Stimulated activated CD4-positive, alpha-beta T cell treated with anti-CD3 and anti-CD28 coated beads, Interleukin-4, amount 100 ng/mL, for 4 hours (primary cell): Measurements from ENCODE around the gene HES3.

Experiments used
- DNase-seq, 2 experiments: peaks; one replicate each; pipeline ENCODE4 v3.0.0-alpha.2; 2020

Gene HES3

DNA sequence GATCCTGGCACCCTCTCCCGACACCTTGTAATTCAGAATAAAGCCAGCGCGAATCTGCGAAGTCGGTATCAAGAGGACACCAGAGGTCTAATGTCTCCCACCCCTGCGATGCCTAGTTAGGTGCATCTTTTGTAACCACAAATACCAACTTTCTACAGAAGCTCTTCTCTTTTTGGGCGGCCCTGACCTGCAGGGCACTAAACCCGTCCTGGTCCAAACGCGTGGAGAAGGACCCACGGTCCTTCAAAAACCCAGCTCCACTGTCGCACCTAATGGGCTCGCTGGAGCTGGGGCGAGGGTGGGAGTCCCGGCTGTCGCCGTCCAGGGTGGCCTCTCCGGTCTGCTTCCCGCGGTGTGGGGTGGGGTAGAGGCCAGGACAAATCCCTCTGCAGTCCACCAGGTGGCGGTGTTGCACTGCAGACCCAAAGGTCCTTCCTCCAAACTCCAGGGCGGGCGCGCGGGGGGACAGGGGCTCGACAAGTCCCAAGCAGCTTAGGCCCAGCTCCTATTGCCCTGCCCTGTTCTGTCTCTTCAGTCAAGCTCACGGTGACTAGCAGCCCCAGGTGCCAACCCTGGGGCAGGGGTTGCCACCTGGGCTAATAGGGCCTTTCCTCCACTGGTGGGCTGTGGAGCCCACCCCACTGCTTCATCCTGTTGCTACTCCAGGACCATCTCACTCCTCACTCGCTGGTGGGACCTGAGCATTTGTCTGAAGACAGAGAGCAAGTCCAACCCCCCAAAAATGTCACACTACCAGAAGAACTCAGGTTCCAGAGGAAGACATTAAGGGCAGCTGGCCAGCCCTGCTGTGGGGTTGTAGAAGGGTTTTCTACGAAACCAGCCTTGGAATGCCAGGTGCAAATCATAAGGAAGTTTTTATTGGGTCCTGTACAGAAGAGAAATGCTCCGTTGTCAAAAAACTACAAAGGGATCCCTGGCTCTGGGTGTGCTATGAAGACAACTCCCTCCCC lies 2.8 kb downstream of the HES3 start:
- DNase-seq = peak; percentile 66 to 82

DNA sequence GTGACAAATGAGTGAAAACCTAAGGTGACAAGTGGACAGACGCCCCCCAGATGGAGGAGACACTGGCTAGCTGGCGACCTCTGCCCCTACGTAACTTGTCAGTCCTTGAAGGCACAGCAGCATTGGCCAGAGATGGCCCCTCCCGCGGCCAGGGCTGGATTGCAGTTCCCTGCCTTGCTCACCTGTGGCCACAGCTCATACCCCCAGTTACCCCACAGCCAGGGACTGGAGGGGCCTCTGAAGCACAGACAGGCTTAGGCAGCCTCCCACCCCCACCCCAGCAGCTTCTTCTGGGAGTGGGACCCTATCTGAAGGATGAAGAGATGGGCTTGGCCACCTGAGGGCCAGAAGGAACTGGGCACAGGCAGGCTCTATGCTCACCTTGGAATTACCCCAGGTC lies 3.7 kb downstream of the HES3 start:
- no peak for DNase-seq

DNA sequence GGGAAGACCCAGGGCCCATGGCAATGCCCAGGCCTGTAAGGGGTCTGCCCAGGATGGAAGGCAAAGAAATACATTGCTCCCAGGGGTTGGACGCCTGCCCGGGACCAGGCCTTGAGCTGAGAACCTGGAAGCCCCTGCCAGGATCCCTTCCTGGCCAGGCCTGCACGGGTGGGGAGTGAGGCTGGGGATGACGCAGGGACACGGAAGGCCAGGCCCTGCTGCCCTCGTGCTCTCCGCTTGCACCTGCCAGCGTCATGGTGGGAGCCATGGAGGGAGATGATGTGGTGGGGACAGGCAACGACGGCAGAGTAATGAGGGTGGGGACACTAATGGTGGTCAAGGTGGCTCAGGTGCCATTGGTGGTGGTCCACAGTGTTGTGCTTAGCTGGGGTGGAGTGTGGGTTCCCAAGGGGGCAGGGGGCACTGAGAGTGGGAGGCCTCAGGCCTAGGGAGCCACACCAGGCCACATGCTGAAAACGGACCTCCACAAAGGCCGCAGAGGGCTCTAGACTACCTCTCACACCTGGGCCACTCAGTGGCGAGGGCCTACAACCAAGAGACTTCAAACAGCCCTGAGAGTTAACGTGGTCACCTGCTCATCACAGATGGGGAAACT lies 4.3 kb downstream of the HES3 start:
- DNase-seq = no peak

DNA sequence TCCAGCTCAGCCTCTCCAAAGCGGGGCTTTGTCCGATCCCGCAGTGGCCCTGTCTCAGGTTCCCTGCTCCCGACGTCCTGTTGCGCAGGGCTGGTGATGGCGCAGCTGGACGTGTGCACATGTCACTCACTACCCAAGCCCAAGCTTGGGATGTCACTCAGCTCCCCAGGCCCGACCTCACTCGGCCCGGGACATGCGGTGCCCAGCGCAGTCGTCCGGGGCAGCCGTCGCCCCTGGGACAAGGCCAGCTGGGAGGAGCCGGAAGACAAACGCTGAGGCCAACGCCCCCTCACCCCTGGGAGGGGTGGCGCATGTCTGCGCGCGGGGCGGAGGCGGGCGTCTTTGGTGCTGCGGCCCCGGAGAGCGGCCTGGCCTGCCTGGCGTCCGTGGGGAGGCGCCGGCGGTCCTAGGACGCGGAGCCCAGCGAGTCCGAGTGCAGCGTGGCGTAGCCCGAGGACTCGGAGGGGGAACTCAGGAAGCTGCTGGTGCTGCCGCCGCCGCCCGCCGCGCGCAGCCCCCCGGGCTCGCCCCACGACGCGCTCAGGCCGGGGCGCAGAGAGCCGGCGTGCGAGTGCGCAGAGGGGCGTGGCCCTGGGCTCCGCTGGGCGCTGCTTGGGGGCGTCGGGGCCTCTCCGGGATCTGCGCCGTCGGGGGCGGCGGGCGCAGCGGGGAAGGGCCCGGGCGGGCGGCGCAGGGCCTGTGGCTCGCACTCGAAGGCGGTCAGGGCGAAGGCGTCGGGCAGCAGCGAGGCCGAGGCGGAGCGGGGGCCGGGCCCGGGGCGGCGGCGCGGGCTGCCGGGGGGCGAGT lies 5.2 kb downstream of the HES3 start:
- DNase-seq = no peak

DNA sequence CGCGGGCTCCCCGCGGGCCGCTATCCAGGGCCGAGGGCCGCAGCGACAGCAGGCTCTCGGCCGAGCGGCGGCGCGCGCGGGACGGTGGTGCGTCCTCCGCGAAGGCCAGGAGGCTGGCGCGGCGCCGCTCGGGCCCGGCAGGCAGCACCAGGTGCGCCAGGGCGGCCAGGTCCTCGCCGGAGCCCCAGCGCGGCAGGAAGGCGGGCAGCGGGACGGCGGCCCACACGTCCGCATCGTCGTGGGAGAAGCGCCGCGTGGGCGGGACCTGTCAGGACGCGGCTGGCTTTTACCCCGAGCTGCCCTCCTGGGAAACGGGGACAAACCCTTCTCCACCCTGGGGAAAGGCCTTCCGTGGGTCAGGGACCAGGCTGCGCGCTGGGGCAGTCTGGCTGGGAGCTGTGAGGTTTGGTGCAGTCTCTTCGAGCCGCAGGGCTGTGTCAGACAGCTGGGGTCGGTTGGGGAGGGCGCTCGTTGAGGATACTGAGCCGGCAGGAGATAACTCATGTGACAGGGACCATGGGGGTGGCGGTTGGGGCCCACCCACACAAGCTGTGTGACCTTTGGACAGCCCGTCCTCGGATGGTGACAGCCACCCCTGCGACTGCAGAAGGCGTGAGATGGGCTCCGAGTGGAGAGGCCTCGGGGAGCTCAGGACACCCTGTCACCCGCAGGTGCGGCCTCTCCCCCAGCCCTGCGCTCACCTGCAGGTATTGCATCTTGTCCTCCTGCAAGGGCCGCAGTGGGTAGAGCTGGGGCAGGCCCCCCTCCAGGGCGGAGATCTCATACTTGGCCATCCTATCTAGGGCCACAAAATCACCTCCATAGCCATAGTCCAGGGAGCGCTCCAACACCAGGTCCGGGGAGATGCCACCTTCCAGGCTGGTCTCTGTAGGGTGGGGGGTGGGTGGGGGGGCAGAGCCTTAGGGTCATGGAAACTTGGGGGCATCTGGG lies 6.0 kb downstream of the HES3 start:
- no peak for DNase-seq

DNA sequence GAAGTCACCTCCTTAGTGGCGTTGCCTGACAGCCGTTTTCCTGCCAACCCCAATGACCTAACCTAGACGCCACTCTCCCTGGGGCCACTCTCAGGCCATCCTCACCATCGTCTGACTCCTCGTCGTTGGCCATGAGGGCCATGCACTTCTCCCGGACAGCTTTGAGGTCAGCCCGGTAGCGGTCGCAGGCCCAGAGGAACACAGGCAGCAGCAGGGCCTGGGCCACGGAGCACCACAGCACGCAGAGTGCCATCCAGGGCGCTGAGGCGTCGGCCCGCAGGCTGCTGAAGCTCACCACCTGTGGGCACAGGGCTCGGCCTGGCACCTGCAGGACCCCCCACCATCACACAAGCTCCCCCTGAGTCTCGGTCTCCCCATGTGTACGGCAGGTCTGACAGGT lies 7.3 kb downstream of the HES3 start:
- DNase-seq = no peak

DNA sequence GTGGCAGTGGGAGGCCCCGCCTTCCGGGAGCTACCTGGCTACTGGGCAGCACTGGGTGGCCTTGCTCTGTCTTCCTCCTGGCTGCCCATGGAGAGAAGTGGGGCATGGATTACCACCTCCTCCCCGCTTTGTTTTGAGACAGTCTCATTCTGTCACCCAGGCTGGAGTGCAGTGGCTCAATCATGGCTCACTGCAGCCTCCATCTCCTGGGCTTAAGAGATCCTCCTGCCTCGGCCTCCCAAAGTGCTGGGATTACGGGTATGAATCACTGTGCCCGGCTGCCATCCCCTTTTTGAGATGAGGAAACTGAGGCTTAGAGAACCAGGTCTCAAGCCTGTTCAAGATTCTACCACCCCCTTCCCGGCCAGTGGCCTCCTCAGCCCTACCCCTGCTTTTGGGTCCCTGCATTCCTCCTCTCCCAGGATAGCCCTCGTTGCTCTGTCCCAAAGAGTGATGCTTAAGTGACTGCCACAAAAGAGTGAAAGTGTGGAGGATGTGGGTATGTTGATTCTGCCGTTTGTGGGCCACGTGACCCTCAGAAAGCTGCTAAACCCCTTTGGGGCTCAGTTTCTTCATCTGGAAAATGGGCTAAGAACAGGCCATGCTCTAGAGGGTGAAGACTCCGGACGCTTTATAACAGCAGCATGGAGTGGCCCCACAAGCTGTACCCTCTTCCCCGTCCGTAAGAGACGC lies 7.8 kb downstream of the HES3 start:
- DNase-seq = no peak

DNA sequence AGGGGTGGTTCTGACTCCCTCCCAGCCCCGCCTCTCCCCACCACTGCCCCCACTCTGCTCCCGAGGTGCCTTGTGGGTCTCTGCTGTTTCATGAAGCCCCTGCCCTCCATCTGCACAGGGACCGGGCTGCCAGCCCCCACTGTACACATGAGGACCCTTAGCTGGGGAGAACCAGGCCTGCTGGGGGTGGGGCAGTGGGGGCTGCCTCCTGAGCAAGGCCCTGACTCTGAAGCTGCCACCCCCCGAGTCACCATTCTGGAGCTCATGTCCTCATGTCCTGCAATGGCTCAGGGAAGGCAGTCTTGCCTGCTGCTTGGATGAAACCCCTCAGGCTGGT lies 8.4 kb downstream of the HES3 start:
- DNase-seq = no peak

DNA sequence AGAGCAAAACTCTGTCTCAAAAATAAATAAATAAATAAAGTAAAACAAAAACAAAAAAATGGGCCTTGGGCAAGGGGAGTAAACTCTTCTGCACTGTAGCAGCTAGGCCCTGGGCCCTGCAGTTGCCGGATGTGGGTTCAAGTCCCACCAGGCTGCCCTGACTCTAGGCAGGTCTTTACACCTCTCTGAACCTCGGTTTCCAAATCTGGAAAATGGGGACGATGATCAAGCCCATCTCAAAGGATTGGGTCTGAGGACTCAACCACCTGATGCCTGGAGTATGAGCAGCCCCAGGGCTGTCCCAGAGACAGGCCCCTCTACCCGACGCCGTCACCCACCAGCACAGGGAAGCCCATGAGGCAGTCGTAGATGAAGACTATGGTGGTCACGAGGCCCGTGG lies 9.4 kb downstream of the HES3 start:
- no peak for DNase-seq

DNA sequence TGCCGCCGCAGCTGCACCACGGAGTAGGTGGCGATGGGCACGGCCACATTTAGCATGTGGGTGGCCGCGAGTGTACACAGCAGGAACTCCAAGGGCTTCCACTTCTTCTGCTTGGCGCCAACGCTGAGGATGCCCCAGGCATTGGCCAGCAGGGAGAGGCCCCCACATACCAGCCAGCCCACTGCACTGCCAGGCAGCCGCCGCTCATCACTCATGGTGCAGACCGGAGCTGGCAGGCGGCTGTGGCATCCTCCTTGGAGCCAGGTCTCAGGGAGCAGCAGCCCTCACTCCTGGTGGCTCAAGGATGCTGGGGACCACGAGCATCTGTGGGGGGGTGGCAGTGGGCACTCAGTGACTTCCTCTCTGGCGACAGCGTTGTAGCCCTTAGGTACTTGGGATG lies 10.7 kb downstream of the HES3 start:
- DNase-seq = no peak

DNA sequence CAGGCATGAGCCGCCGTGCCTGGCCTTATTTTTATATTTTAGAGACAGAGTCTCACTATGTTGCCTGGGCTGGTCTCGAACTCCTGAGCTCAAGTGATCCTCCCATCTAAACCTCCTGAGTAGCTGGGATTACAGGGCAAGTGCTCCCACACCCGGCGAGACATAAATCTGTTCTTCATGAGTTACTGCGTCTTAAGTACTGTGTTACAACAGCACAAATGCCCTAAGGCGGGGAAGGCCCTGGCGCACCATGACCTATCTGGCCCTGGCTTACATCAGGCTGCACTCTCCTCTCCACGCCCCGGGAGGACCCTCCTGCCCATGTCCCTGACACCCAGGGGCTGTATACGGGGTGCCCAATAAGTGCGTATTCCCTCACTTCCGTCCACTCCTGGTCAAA lies 12.7 kb downstream of the HES3 start:
- DNase-seq = no peak

DNA sequence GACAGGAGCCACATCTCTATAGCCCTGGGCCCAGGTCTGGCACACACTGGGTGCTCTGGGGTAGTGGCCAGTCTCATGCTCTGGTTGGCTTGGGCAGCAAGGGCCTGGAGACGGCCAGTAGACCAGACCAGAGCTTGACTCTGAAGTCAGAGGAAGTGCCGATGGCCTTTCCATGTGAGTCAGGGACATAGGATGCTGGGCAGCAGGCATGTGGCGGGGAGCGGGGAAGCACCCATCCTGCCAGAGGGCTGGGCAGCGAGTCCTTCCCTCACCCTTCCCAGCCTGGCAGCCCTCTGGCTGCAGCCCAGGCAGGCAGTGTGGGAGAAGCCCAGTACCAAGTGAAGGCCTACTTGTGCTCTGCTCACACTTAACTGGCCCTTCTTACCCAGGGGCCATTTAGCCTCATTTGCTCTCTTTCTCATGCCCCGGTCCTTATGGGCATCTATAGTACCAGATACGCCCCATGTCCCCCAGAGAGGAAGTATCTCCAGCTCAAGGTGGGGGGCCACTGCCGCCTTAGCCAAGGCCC lies 13.6 kb downstream of the HES3 start:
- no peak for DNase-seq

DNA sequence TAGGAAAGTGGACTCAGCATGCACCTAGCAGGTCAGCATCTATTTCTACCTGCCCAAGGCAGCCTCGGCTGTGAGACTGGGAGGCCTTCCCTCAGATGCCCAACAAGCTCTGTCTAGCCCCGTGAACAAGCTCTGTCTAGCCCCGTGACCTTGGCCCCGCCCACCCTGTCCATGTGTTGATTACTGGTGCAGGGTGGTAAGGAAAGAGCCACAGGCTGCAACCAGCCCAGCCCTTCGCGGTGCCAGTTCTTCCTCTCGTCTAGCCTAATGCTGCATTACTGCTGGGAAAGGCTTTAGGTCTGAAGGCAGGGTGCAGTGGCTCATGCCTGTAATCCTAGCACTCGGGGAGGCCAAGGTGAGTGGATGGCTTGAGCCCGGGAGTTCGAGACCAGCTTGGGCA lies 14.7 kb downstream of the HES3 start:
- no peak for DNase-seq

DNA sequence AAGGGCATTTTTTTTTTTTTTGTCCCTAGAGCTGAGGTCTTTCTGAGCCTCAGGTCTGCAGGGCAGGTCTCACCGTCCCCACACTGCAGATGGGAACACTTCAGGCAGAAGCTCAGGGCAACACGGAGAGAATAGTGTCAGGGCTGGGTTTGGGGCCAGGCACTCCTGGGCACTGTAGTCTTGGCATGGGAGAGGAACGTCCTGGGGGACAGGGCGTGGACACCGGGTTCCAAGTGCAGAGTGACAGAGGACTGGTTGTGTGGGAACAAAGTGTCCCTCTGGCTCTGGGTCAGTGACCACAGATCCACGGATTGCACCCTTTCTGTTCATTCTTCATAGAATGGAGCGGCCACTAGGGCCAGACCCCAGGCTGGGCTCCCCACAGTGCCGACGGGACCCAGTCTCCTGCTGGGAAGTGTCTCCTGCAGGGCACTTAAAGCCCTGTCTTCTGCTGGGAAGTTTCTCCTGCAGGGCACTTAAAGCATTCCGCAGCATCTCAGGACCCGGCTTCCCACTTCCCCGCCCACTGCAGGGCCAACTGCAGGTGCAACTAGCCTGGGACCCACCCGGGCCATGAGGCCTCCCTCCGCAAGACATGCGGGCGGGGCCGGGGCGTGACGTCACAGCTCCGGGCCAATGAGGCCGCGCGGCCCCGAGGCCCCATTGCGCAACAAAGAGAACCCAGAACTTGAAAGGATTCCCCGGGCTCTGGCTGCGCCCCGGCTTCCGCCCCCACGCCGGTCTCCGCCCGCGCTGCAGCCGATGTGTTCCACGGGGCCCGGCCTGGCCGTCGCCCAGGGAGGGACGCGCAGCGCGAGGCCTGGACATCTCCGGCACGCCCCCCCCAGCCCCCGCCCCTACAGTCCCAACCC lies 15.7 kb downstream of the HES3 start:
- peak; percentile 72 to 77 for DNase-seq

DNA sequence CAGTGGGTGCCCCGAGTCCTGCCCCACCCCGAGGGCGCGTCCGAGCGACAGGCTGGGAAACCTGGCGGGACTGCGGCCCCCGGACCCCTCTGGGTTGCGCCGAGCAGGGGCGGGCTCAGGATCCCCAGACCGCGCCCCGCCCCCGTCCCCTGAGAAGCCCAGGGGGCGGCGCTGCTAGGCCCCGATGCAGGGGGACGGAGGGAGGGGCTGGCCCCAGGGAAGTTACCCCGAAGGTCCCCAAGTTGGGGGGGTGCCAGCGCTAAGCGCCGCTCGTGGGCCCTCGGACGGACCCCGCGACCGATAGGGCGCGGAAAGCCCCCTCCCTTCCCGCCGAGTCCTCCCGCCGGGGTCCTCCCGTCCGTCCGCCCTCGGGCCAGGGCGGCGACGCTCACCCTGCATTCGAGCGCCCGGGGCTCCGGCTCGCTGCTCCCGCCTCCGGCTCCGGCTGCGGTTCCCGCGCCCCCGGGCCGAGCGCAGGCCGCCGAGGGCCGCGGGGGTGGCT lies 16.5 kb downstream of the HES3 start:
- no peak for DNase-seq

DNA sequence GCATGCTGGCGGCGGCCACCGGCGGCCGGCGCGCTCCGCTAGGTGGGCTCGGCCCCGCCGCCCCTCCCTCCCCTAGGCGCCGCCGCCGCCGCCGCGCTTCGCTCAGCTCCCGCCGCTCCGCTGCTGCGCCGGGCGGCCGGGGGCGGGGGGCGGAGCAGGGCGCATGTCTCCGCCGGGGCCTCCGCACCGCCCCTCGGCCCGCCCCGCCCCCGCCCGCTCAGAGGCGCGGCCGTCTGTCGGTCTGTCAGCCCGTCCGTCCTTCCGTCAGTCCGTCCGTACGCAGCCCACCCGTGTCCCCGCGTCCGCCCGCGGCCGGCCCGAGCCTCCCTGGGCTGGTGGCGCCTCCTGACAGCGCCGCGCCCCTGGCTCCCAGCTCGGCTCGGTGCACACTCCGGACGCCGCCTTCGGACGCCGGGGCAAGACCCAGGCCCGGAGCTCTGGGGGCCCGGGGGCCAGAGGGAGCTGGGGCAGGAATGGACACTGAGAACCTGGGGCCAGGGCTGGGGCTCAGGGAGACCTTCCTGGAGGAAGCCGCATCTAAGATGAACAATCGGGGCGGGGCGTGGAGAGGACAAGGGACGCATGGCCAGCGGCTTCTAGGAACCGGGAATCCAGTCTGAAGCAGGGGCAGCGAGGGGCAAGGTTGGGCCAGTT lies 17.1 kb downstream of the HES3 start, which contains the start of gene GPR153:
TSS of gene GPR153 (minus strand) at position 138 of the 654 bp plus-strand sequence. CDS start 6,193 bp downstream, outside the sequence.
- peak; percentile 58 to 73 for DNase-seq

DNA sequence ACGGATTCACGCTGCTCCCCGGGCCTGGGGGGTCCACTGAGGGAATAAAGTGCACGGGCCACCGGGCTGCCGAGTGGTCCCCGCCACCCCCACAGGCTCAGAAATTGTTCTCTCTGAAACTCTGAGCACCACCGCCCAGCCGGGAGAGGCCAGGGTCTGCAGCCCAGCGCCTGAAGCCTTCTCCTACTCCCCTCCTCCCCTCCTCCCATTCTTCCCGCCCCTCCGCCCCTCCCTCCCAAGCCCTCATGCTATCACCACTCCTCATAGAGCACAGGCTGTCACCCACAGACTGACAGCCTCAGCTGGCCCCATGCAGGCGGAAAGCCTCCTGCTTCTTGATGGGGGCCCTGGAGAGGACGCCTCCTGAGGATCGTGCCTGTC lies 17.6 kb downstream of the HES3 start:
- DNase-seq = no peak

DNA sequence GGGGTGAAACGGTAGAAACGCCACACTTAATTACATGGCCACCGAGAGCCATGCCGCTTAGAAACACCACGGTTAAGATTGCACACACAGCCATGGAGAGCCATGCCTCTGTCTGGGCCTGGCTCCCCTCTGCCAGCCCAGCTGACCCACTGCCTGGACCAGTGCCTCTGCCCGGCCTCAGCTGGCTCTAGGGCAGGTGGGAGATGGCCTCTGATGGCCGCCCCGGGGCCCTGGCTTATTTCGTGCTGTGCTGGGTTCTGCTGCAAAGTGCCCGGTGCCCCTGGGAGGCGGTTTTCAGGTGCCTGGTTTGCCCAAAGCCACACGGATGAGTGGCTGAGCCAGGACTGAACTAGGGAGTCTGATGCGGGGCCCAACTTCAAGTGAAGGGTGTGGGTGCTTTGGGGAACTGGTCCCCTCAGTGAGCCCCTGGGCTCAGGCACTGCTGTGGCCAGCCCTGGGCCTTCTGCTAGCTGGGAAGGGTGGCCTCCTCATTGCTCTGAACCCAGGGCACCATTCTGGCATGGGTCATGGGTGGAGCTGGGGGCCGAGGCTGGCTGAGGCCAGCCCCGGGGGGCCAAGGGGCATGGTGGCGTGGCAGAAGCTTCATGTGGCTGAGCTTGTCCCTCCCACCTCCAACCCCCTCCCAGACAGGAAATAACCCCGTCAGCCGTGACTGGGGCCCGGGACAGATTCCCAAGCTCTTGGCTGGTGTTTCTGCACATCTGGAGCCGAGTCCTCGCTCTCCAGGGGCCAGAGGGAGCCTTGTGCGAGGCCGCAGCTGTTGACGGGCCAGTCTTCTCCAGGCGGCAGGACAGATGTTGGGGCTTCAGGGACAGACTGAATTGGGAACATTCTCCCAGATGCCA lies 18.8 kb downstream of the HES3 start:
- DNase-seq = no peak

DNA sequence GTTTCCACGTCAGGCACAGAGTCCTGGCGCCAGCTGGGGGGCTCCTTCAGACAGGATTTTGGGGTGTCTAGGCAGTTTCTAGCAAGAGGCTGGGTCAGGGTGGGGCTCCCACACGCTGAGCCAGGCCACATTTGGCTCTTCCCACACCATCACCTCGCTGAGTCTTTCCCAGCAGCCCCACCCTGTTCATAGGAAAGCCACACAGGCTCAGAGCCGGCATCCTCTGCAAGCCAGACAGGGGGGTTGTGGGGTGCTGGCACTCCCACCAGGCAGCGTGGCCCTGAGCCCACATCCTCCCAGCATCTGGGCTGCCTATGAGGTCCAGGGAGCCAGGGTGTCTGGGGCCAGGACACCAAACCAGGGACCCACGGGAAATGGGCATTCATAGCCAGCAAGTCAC lies 19.7 kb downstream of the HES3 start:
- DNase-seq = no peak
